Activated naive CD4-positive, alpha-beta T cell treated with anti-CD3 and anti-CD28 coated beads, Interleukin-2, amount 10 ng/mL, durations not matched to agents 7 days and 5 days (primary cell): ENCODE results near the gene RANBP3.
"Not testable (repeated sequence)": the region's sequence is repeated elsewhere in the genome, so short reads cannot be mapped to it uniquely, and the experiment has no call there.

Experiments
- CTCF ChIA-PET: fragments of 350-600 bp; sonication (Branson Sonifier 250); formaldehyde crosslinking; loops from one replicate; lab custom pipeline; 2021; ENCODE audit warnings: antibody characterized with exemption; lab: Charles Lee
- DNase-seq: peaks from one replicate; pipeline ENCODE4 v3.0.0-alpha.2; 2020
- H3K27ac Mint-ChIP-seq: one replicate; pipeline ENCODE4 v1.8.0; 2021; ENCODE audit warnings: mild to moderate bottlenecking, moderate library complexity, mixed read lengths
- H3K27me3 Mint-ChIP-seq: one replicate; pipeline ENCODE4 v1.8.0; 2021; ENCODE audit warnings: mild to moderate bottlenecking, mixed read lengths
- H3K36me3 Mint-ChIP-seq: one replicate; pipeline ENCODE4 v1.8.0; 2021; ENCODE audit warnings: mixed read lengths
- H3K4me1 Mint-ChIP-seq: one replicate; pipeline ENCODE4 v1.8.0; 2021; ENCODE audit warnings: mixed read lengths
- H3K4me3 Mint-ChIP-seq: one replicate; pipeline ENCODE4 v1.8.0; 2021; ENCODE audit warnings: mild to moderate bottlenecking, moderate library complexity, mixed read lengths
- H3K9me3 Mint-ChIP-seq: one replicate; pipeline ENCODE4 v1.8.0; 2021; ENCODE audit warnings: mixed read lengths

The RANBP3 gene

DNA sequence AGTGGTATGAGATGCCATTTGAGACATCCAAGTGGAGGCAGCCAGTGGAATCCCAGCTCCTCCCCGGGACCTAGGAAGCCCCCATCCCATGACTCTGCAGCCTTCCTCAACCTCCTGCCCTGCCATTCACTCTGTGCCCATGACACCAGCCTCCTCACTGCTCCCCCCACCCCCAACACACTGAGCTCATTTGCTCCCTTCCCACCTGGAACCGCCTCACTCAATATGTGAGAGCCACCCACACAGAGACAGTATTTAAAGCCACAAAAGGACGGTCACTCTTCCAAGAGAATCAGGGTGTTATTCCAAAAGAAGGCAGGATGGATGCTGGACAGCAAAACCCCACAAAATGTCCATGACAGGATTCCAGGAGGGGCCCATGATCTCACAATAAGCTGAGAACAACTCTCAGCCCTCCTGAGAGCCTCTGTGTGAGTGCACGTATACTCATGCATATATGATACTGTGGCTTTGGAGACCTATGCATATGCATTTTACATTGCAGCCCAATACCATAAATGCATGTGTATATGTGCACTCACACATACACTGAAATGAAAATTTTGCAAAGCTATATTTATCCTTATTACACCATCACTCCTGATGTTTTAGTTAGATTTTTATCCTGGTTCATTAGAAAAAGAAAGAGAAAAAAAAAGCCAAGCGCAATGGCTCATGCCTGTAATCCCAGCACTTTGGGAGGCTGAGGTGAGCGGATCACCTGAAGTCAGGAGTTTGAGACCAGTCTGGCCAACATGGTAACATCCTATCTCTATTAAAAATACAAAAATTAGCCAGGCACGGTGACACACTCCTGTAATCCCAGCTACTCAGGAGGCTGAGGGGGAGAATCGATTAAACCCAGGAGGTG, 10.8 kb upstream of the RANBP3 start:
- Mint-ChIP-seq H3K4me1 (peaks cover 30% of the 10 kb centered on the region), H3K4me3 (no peak overlapping the region), H3K27me3 (peaks cover 7% of the 10 kb centered on the region), H3K9me3 (no peaks in the 10 kb centered on the region), H3K27ac (no peak overlapping the region), H3K36me3 (no peaks in the 10 kb centered on the region)
- CTCF ChIA-PET = interaction anchor here (1.0 to 5.2 kb wide), 8 partner anchors 9 to 185 kb away, joined by 3 to 48 read pairs (median 7); no protein-coding TSS in a partner anchor
- no peak for DNase-seq

DNA sequence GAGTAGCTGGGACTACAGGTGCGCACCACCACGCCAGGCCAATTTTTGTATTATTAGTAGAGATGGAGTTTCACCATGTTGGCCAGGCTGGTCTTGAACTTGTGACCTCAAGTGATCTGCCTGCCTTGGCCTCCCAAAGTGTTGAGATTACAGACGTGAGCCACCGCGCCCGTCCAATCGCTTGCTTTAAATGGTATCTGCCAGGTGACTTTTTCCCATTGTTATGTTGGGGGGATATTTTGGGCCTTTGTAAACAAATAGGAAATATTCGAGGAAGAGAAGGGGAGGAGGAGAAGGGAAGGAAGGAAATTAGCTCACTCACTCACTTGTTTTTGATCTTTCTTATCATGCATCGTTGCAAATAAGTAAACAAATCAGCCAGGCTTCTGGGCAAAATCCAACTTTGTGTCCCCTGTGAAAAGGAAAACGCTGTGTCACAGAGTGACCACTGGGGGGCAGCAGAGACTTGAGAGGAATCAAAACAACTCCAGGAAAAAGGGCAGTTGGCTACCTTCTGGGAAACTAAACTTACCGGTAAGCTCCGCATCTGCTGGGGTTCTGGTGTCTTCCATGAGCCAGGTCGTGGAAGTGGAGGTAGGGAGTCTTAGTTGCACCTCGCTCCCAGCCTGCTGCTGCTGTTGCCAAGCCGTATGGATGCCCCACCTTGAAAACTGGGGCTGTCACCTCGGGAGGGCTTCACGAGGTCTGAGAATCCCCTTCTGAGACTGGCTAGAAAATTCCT, 9.3 kb upstream of the RANBP3 start:
- H3K9me3 Mint-ChIP-seq = no peaks in the 10 kb centered on the region
- H3K36me3 Mint-ChIP-seq = no peaks in the 10 kb centered on the region
- H3K27ac Mint-ChIP-seq = peak overlapping the region; percentile 9
- H3K4me1 Mint-ChIP-seq = peaks cover 41% of the 10 kb centered on the region
- peaks cover 7% of the 10 kb centered on the region for H3K27me3 Mint-ChIP-seq
- peak; percentile 85 for DNase-seq
- H3K4me3 Mint-ChIP-seq = peak overlapping the region; percentile 55
- CTCF ChIA-PET = interaction anchor here (0.8 to 5.2 kb wide), 13 partner anchors 9 to 183 kb away, joined by 3 to 48 read pairs (median 5); partner anchors contain the start of gene RANBP3

DNA sequence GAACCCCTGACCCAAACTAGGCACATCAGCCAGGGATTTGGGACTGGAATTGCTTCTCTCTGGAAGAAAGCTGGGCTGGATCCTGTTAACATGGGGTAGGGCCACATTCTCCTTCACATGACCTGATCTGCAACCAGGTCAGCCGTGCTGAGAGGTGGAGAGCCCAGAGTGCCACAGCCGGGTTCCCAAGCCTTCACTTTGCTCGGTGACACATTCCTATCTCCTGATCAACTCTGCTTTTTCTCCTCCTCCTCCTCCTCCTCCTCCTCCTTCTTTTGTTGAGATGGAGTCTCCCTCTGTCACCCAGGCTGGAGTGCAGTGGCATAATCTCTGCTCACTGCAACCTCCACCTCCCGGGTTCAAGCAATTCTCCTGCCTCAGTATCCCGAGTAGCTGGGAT, 7.9 kb upstream of the RANBP3 start:
- not testable (repeated sequence) for DNase-seq, H3K4me3 Mint-ChIP-seq, H3K9me3 Mint-ChIP-seq, H3K36me3 Mint-ChIP-seq, H3K27ac Mint-ChIP-seq, H3K27me3 Mint-ChIP-seq
- CTCF ChIA-PET = interaction anchor here (0.7 to 5.2 kb wide), 5 partner anchors 19 to 140 kb away, joined by 3 to 48 read pairs (median 8); no protein-coding TSS in a partner anchor
- peaks cover 48% of the 10 kb centered on the region for H3K4me1 Mint-ChIP-seq

DNA sequence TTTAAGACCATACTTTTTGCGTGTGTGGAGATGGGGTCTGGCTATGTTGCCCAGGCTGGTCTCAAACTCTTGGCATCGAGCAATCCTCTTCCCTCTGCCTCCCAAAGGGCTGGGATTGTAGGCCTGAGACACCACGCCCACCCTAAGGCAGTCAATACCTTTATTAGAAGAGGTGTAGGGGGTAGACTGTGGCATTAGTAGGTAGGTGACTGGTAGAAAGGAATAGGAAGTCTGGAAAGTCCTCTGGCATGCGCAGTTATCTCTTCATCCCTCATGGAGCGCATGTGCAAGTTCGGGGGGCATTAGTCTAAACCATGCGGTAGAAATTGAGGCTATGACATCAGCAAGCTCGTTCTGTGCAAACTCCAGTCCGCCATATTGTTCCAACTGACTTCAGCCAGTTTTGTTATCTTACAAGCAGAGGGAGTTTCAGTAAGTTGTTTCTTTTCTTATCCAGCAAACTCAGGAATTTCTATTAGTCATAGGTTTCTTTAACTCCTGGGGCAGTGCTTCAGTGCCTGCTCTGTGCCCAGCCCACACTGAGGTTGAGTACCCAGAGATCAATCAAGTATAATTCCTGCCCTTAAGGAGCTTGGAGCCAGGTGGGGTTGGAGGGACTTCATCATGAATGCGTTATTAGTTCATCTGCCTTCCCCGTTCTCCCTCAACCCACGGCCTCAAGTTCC, 7.3 kb upstream of the RANBP3 start:
- H3K27me3 Mint-ChIP-seq = peaks cover 7% of the 10 kb centered on the region
- CTCF ChIA-PET = interaction anchor here (1.1 to 5.2 kb wide), 6 partner anchors 18 to 181 kb away, joined by 4 to 48 read pairs (median 16); partner anchors contain the start of gene NRTN
- peaks cover 3% of the 10 kb centered on the region for H3K36me3 Mint-ChIP-seq
- no peak for DNase-seq
- H3K9me3 Mint-ChIP-seq = no peaks in the 10 kb centered on the region
- peaks cover 49% of the 10 kb centered on the region for H3K4me1 Mint-ChIP-seq
- no peak overlapping the region for H3K4me3 Mint-ChIP-seq
- no peak overlapping the region for H3K27ac Mint-ChIP-seq

DNA sequence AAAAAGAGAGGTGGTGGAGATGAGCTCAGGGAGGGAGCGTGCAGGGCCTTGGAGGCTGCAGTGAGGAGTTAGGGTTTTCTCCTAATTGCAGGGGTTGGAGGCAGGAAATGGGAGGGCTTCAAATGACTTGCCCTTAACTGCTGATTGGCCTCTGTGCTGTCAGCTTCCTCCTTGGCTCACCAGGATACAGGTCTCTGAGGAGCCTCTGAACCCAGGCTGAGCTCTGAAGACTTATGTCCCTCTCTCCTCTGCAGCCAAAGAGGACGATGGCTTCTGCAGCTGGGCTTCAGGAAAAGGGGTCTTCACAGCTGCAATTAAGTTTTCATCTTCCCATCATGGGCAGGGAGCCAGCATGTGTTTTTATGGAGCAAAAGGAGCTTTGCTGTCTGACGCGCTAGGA, 6.7 kb upstream of the RANBP3 start:
- peaks cover 3% of the 10 kb centered on the region for H3K36me3 Mint-ChIP-seq
- H3K27me3 Mint-ChIP-seq = peaks cover 7% of the 10 kb centered on the region
- H3K4me3 Mint-ChIP-seq = no peak overlapping the region
- H3K27ac Mint-ChIP-seq = peak overlapping the region; percentile 37
- peak; percentile 34 for DNase-seq
- H3K9me3 Mint-ChIP-seq = no peaks in the 10 kb centered on the region
- CTCF ChIA-PET = interaction anchor here (1.1 to 4.5 kb wide), 5 partner anchors 17 to 211 kb away, joined by 3 to 26 read pairs (median 11); partner anchors contain the start of gene NRTN
- H3K4me1 Mint-ChIP-seq = peaks cover 56% of the 10 kb centered on the region

DNA sequence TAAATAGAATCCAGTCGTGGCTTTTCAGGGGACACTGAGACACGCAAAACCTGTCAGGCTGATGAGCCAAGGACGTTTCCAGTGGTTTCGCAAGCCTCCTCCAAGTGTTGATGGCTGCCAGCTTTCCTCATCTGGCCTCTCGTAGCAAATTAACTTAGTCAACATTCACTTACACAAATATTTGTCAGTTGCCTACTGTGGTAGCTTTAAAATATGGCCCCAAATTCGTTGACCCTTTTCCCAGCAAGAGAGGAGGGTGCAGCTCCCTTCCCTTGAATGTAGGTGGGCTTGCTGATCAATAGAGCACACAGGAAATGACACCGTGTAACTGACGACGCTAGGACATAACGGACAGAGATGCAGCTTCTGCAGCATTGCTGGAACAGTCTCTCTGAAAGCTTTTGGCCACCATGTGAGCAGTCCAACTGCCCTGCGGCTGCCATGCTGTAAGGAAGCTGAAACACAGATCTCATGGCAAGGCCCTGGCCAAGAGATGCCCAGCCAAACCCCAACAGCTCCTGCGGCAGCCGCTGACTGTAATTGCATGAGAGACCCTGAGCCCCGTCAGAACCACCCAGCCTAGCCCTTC, 5.5 kb upstream of the RANBP3 start:
- CTCF ChIA-PET = interaction anchor here (0.9 to 2.6 kb wide), 5 partner anchors 16 to 210 kb away, joined by 3 to 22 read pairs (median 6); partner anchors contain the start of gene NRTN
- H3K36me3 Mint-ChIP-seq = peaks cover 3% of the 10 kb centered on the region
- DNase-seq = no peak
- H3K4me3 Mint-ChIP-seq = no peak overlapping the region
- H3K27me3 Mint-ChIP-seq = peaks cover 7% of the 10 kb centered on the region
- H3K9me3 Mint-ChIP-seq = no peaks in the 10 kb centered on the region
- H3K27ac Mint-ChIP-seq = peak overlapping the region; percentile 79
- H3K4me1 Mint-ChIP-seq = peaks cover 60% of the 10 kb centered on the region

DNA sequence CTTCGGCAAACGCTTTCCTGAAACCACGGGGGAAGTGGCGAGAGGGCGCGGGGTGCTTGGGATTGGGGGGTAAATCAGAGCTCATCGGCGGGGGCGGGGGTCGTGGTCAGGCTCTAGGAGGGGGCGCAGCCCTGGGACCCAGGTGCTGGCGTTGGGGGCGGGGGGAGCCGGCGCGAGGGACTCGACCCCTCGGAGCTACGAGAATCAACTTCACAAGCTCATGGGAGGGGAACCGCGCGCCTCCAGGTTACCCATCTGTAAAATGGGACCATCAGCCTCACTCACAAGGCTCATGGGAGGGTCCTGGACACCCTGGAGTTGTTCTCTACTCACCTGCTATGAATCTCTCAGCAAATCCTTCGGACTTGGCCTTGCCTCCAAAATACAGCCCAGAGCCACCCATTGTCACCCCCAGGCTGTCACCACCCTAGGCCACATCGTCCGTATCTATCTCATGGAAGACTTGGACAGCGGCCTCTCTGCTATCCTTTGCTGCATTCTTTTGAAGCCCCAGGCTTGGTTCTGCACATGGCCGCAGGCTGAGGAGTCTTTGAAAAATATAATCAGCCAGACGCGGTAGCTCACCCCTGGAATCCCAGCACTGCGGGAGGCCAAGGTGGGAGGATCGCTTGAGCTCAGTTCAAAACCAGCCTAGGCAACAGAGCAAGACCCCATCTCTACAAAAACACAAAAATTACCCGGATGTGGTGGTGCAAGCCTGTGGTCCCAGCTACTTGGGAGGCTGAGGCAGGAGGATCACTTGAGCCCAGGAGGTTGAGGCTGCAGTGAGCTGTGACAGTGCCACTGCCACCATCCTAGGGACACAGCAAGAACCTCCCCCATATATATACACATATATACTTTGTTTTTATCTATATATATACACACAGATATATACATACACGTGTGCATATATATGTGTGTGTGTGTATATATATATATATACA, 939 bp upstream of the RANBP3 start:
- peaks cover 71% of the 10 kb centered on the region for H3K4me1 Mint-ChIP-seq
- peaks cover 31% of the 10 kb centered on the region for H3K36me3 Mint-ChIP-seq
- H3K4me3 Mint-ChIP-seq = peak overlapping the region; percentile 98
- H3K27me3 Mint-ChIP-seq = peaks cover 5% of the 10 kb centered on the region
- no peaks in the 10 kb centered on the region for H3K9me3 Mint-ChIP-seq
- CTCF ChIA-PET = interaction anchor here (1.1 to 6.3 kb wide), 6 partner anchors 8 to 175 kb away, joined by 3 to 41 read pairs (median 7); no protein-coding TSS in a partner anchor
- H3K27ac Mint-ChIP-seq = peak overlapping the region; percentile 89
- DNase-seq = no peak

DNA sequence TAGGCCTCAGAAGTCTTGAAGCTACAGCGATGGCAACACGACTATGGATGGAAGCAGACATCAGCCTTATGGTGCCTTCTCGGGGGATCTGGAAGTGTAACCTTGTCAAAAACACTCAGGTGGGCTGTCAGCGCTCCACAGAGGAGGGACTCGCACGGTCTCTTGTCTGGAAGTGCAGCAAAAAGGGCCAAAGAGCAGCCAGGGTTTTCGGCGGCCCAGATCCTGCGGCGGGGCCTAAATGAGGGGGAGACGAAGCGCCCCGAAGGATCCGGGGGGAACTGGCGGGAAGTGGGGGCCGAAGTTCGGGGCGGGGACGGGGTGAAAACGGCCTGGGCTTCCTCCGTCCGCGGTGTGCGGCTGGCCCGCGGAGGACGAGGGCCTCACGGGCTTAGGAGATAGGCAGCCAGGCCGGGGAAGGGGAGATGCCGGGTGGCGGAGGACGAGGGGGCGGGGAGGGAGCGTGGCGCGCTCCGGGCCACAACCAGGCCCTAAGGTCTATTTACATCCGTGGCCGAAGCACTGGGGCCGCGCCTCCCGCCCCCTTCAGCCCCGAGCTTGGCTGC, 637 bp downstream of the RANBP3 start:
- Mint-ChIP-seq H3K27ac (peak overlapping the region; percentile 89), H3K27me3 (peaks cover 5% of the 10 kb centered on the region), H3K36me3 (peaks cover 34% of the 10 kb centered on the region), H3K4me3 (peak overlapping the region; percentile 98), H3K9me3 (no peaks in the 10 kb centered on the region), H3K4me1 (peaks cover 70% of the 10 kb centered on the region)
- peak; percentile 44 for DNase-seq
- CTCF ChIA-PET = interaction anchor here (1.5 to 6.3 kb wide), 5 partner anchors 9 to 173 kb away, joined by 3 to 41 read pairs (median 9); no protein-coding TSS in a partner anchor

DNA sequence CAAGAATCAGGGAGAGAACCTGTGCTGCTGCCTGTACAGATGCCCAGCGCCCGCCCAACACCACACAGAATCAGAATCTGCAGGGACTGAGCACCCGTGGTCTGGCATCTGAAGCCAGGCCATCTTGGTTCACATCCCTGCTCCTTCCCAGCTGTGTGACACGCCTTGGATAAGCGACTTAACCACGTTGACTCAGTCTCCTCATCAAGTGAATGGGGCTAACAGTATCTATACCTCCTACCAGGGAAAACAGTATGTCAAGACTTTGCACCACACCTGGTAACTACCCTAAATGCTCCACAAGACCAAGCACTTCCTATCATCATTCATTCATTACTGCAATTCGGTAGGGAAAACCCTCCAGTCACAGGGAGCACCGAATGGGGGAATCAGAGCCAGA, 1.2 kb downstream of the RANBP3 start:
- peaks cover 33% of the 10 kb centered on the region for H3K36me3 Mint-ChIP-seq
- peaks cover 5% of the 10 kb centered on the region for H3K27me3 Mint-ChIP-seq
- no peak for DNase-seq
- peak overlapping the region; percentile 89 for H3K27ac Mint-ChIP-seq
- H3K4me1 Mint-ChIP-seq = peaks cover 71% of the 10 kb centered on the region
- no peaks in the 10 kb centered on the region for H3K9me3 Mint-ChIP-seq
- CTCF ChIA-PET = interaction anchor here (1.5 to 6.3 kb wide), 4 partner anchors 9 to 173 kb away, joined by 3 to 41 read pairs (median 11); no protein-coding TSS in a partner anchor
- peak overlapping the region; percentile 98 for H3K4me3 Mint-ChIP-seq

DNA sequence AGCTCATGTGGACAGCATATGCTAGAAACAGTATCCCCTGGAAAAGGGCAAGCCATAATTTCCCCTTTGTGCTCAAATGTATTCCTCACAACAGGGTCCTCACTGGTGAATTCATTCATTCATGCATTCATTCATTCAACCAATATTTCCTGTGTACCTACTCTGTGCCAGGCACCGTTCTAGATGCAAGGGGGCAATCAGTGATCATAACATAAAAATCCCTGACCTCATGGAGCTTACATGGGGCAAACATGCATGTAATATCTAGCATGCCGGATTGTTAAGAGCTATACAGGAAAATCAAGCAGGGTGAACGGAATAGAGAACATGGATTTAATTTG, 2.6 kb downstream of the RANBP3 start:
- CTCF ChIA-PET = no interaction called here
- peaks cover 72% of the 10 kb centered on the region for H3K4me1 Mint-ChIP-seq
- H3K9me3 Mint-ChIP-seq = no peaks in the 10 kb centered on the region
- H3K36me3 Mint-ChIP-seq = peaks cover 37% of the 10 kb centered on the region
- DNase-seq = no peak
- H3K27ac Mint-ChIP-seq = no peak overlapping the region
- peaks cover 5% of the 10 kb centered on the region for H3K27me3 Mint-ChIP-seq
- H3K4me3 Mint-ChIP-seq = peak overlapping the region; percentile 98

DNA sequence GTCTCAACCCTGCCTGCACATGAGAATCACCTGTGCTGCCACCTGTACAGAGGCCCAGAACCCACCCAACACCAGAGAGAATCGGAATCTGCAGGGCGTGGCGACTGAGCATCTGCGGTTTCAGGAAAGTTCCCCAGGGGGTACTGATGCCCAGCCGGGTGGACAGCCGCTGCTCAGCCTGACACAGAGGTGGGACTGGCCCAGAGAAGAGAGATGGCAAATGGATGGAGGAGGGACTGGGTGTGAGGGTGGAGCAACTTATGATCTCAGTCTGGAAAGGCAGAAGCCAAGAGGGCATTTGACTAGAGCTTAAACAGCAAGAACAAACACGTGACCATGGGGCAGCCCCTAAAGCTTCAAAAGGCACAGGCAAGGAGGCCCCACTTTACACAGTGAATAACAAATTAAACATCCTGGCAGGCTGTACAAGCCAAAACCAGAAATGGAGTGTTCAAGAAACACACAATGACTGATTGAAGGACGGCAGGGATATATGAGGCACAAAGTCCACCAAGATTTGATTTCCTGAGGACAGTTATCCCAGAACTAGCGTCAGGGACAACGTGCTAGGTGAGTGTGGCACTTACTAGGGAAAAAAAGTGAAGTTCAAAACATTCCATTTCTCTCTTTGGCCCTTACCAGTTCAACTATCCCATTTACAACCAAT, 3.1 kb downstream of the RANBP3 start:
- Mint-ChIP-seq H3K9me3 (no peaks in the 10 kb centered on the region), H3K27me3 (peaks cover 5% of the 10 kb centered on the region), H3K4me1 (peaks cover 69% of the 10 kb centered on the region), H3K36me3 (peaks cover 36% of the 10 kb centered on the region), H3K4me3 (peak overlapping the region; percentile 22), H3K27ac (peak overlapping the region; percentile 81)
- DNase-seq = peak; percentile 35
- CTCF ChIA-PET = no interaction called here
